HG03558 (cell line): ENCODE results near the gene ZNF362.

Source experiments
- ATAC-seq: cut with Tn5 transposase; IDR thresholded peaks from one replicate; pipeline ENCODE4 v1.9.1; 2021; ENCODE audit warnings: moderate number of reproducible peaks; ENCODE audit not compliant: unreplicated experiment; ENCODE audit errors: extremely low read depth

ZNF362 gene

GRCh38 chr1:33266766-33267165 lies 10.5 kb downstream of the ZNF362 start:
- no peak for ATAC-seq

GRCh38 chr1:33267468-33268205 lies 11.3 kb downstream of the ZNF362 start:
- ATAC-seq = no peak

GRCh38 chr1:33268457-33268856 lies 12.2 kb downstream of the ZNF362 start:
- ATAC-seq = no peak

- ATAC-seq = no peak
These were observed 12.8 kb downstream of the ZNF362 start for GRCh38 chr1:33268927-33269610.

GRCh38 chr1:33269621-33270020 lies 13.3 kb downstream of the ZNF362 start:
- no peak for ATAC-seq

GRCh38 chr1:33270379-33270778 lies 14.1 kb downstream of the ZNF362 start:
- no peak for ATAC-seq

- no peak for ATAC-seq
These were observed 14.6 kb downstream of the ZNF362 start for GRCh38 chr1:33270808-33271465.

GRCh38 chr1:33271666-33272505 lies 15.6 kb downstream of the ZNF362 start:
- ATAC-seq = no peak

GRCh38 chr1:33272509-33272908 lies 16.2 kb downstream of the ZNF362 start:
- ATAC-seq = no peak

GRCh38 chr1:33272930-33273329 lies 16.6 kb downstream of the ZNF362 start:
- ATAC-seq = no peak

GRCh38 chr1:33273406-33273805 lies 17.1 kb downstream of the ZNF362 start:
- ATAC-seq = no peak

- ATAC-seq = no peak
These were observed 17.7 kb downstream of the ZNF362 start for GRCh38 chr1:33273961-33274371.

- no peak for ATAC-seq
These were observed 18.2 kb downstream of the ZNF362 start for GRCh38 chr1:33274446-33274845.

GRCh38 chr1:33275195-33275594 lies 18.9 kb downstream of the ZNF362 start:
- no peak for ATAC-seq

GRCh38 chr1:33275706-33276572 lies 19.6 kb downstream of the ZNF362 start:
- no peak for ATAC-seq

- ATAC-seq = no peak
These were observed 20.4 kb downstream of the ZNF362 start for GRCh38 chr1:33276573-33277298.

GRCh38 chr1:33277488-33278084 lies 21.3 kb downstream of the ZNF362 start:
- ATAC-seq = no peak

GRCh38 chr1:33280091-33280661 lies 23.9 kb downstream of the ZNF362 start:
- ATAC-seq = no peak
